Activated naive CD8-positive, alpha-beta T cell treated with anti-CD3 and anti-CD28 coated beads, Interleukin-2, amount 50 U/mL, for 16 hours (primary cell): ENCODE measurements around the gene PNCK.

Experiments
- DNase-seq: peaks from one replicate; pipeline ENCODE4 v3.0.0-alpha.2; 2020; ENCODE audit warnings: low read depth, low spot score

PNCK gene

DNA sequence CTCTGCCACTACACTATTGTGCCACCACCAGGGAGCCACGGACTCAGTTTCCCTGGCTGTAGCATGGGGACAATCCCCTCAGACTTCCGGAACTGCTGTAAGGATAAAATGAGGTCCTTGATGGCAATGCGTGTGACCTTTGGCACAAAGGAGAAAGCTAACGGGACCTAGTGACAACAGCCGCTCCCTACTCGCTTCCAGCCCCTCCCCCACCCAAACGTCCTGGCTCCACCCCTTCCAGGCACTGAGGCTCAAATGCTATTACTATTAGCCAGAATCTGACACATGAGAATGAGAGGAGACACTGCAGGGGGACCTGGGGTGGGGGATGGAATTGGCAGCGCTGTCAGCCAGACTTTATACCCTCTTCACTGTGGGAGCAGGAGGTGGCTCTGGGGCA lies 32.0 kb downstream of the PNCK start:
- DNase-seq = no peak

DNA sequence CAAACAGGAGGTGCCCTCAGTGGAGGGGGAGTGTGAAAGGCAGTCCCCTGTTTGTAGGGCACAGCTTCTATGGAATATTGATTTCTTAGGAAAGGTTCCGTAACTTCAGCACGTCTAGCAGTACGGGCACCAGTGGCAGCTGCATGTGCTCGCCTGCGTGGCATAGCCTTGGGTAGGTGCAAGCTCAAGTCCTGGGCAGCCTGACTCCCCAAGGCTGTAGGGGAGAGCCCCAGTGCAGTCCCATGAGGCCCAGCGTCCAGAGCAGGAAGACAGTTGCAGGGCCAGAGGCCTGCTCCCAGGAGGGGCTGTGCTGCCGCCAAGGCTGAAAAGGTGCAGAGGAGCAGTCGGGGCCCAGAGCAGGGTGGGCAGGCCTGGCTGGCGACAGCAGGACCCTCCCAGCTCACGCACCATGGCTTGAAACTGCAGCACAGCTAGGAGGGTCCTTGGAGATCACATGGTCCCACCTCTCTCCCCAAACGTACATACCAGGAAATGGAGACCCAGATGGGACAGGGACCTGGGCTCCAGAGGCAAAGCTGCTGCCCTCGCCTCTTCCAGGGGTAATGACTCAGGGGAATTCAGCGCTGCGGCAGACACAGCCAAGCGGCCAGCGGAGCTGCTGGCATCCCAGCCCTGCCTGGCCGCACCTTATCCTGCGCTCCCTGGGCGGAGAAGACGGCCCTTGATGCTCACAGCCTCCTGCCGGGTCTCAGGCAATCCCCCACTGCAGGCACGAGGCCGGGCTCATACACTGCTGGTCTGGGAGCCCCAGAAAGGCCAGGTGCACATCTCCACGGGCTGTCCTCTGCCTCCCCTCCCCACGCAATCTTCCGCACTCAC lies 32.7 kb downstream of the PNCK start:
- DNase-seq = no peak

DNA sequence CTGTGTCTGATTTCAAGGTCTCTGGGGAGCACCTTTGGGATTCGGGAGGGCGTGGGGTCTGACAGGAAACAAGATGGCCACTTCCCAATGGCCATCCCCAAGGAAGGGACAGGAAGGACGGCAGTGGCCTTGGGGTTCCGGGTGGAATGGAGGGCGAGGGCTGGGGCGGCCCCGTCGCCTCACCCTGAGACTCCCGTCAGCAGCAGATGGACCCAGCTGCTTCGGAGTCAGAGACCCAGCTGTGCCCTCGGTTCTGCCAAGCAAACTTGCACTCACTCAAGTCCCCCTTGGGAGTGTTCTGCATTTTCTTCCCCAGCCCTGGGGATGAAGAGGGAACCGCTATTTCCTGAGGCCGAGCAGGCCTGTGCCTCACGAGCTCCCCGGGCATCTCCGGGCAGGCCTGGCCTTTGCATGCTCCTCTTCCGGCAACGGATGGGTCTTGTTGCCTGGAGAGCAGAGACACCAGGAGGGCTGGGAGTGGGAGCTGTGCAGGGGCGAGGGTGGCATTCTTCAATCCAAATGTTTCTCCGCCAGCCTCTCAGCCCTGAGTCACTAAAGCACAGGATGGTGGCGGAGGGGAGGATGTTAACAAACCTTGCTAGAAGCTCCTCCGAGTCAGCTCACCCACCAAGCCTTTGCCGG lies 33.4 kb downstream of the PNCK start:
- no peak for DNase-seq

DNA sequence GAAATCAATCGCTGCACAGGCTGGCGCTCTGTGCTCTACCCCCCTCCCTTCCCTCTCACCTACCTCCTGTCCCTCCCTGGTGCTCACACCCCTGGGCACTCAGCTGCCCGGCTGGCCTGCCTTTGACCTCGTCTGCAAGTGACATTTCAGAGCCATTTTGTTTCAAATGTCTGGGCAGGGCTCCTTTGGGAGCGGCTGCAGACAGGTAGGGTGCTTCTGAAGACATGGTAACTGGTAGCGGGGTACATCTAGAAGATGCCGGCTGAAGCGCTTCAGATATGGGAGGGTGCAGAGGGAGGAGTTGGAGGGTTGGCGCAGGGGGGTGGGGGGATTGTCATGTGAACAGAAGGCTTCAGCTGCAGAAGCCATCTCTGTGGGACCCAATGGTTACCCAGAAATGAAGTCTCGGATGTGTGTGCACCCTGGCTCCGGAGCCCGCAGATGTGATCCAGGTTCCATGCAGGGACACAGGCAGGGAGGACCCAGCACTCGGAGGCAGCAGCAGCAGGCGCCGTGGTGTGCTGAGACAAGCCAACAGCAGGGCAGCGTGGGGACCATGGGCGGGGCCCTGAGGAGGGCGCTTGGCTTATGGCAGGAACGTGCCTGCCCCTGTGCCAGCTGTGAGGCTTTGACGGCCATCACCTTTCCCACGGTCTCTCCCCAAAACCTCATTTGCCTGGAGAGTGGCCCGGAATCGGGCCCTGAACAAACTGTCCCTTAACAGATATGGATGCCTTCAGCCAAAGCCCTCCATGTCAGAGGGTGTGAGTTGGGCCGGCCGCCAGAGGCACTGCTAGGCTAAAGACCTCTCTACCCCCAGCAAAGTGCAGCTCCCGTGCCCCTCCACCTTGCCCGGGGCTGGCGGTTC lies 34.2 kb downstream of the PNCK start:
- DNase-seq = no peak

DNA sequence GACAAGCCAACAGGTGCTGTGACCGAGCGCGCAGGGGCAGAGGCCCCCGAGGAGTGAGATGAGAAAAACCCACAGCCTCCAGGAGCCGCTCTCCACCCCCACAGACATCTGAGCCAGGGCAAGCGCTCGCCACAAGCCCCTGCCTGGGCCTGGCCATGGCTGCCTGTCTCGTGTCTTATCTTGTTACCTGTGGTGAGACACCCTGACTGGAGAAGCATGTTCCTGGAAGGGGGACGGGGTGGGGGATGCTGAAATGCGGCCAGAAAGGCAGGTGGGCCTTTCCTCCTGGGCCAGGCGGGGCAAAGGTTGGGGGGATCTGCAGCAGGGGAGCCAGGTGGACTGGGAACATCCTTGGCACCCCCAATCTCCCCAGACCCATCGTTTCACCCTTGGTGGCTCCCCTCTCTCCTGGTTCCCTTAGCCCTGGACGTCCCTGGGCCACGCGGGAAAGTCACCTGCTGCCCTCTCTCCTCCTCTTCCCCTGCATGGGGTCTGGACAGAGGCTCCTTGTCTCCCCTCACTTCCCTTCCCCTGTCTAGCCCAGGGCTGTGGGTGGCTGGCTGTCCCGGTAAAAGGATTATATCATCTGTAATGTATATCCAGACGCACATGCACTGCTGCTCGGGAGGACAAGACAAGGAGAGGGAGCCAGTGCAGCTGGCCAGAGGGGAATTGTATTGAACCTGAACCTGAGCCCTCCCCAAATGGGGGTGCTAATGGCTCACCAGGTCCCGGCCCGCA lies 35.0 kb downstream of the PNCK start:
- DNase-seq = no peak

DNA sequence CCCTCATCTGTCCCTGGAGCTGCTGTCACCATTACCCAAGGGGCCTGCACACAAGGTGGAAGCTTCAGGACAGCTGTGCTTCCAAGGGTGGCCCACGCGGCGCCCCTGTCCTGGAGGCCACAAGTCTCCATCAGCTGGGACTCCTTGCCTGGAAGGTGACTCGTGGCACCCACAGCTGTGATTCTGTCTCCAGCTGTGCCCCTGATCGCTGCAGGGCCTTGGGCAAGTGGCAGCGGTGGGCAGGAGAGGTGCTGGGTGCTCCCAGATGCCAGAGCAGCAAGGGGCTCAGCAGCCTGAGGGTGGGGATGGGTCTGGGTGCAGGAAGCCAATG lies 35.6 kb downstream of the PNCK start:
- DNase-seq = no peak

DNA sequence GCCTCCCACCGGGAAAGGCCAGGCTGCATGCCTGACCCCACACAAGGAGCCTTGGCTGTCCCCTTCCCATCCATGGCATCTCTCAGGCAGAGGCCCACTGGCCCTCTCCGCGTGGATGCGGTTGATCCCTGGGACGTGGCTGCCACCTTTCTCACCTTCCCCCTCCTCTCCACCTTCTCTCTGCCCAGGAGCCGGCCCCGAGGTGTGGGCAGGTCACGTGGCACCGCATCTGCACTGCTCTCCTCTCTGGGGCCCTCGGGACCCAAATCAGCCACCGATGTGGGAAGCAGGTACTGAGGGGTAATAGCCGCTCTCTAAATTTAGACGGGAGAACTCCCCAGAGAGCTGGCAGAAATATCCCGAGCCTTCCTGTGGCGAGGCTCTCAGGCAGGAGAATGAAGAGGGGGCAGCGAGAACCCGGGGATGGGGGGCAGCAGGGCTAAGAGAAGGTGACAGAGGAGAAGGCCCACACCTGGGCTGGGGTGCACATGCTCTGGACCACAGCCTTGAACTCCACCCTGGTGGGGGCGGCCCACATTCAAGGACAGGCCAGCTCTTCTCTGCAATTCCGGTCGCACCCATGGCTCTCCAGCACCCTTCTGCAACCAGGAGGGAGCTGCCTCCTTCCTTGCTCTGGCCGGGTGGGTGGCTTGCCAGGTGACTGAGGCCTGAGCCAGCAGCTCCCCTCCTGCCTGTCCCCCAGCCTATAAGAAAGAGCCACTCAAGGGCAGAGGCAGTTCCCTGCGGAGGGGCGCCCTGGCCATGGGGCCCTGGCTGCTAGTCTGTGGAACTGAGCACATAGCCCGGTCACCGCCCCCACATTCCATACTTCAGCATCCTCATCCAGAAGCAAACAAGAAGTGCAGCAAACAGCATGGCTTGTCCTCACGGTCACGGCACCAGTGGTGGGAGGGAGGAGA lies 36.2 kb downstream of the PNCK start:
- DNase-seq = no peak

DNA sequence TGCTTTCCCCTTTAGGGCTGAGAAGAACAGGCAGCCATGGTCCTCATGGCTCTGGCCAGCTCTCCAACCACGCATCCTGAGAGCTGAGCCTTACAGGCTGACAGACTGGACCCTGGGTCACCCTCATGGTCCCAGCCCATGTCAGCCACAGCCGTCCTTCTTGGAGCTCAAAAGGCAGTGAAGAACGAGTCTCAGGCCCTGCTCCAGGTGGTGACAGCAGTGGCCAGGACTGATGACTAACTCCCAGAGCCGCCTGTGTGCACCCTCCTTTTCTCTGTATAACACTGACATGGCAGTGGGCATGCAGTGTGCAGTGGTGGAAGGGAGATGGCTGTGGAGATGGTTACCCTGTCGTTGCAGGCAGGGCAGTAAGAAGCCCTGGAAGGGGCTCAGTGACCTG lies 36.9 kb downstream of the PNCK start:
- no peak for DNase-seq

DNA sequence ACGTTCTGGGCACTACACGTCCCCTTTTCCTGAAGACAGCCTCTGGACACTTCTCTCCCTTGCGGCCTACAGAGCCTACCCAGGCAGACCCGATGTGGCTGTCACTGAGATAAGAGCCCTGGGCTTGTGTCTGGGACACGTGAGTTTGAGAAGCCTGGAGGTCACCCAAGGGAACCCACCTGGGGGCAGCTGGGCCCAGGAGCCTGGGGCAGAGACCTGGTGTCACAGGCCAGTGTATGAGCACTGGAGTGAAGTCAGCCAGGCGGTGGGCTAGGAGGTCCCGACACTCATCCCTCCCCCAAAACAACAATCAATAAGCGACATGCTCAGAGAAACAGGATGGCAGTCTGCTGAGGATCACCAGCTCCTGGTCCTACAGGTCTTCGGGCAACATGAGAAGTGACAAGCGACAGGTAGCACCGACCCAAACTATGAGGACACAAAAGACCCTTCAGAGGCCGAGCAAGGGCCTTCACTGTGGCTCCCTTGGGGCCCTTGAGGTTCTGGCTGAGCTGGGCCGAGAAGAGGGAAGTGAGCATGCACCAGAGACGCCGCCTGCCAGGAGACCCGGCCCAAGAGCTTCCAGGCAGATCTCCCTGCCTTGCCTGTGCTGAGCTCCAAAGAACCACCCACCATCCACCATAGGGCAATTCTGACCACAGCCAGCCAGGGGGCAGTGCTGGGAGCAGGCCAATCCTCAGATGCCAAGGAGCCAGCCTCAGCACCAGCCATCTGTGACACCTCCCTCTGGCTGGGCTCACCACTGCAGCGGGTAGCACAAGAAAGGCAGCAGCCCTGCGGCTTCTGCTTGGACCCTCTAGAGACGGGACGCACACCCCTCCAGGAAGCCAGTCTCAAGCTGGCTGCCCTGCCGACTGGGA lies 37.6 kb downstream of the PNCK start:
- no peak for DNase-seq

DNA sequence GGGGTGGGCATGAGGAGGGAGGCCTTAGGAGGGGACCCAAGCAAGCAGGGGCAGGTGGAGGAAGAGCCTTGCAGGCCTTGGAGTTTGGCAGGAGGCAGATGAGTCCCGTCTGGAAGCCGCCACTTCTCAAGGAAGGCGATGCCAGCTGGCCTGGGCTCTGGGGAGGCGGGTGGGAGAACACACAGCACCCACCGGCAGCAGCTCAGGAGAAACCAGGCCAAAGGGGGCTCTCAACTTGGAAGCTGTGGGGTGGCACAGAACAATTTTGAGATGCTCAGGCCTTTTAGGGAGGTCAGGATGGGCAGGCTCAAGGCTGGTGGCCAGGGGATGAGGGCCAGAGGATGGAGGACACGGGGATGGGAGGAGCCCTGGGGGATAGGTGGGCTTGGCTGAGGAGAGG lies 38.2 kb downstream of the PNCK start:
- no peak for DNase-seq

DNA sequence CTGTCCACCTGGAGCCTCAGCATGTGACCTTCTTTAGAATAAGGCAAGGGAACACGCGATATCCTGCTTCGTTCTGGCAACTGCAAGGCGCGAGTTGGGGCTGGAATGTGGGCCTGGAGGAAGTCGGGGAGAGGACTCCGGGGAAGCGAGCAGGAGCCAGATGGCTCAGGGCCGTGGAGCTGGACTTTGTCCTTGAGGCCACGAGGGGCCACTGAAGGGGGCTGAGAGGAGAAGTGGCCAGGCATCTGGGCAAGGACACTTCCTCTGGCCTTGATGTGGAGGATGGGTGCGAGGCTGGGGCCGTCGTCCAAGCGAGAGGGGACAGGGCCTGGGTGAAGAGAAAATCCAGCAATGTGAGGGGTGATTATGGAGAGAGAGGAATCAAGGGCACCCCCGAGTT lies 38.8 kb downstream of the PNCK start:
- no peak for DNase-seq

DNA sequence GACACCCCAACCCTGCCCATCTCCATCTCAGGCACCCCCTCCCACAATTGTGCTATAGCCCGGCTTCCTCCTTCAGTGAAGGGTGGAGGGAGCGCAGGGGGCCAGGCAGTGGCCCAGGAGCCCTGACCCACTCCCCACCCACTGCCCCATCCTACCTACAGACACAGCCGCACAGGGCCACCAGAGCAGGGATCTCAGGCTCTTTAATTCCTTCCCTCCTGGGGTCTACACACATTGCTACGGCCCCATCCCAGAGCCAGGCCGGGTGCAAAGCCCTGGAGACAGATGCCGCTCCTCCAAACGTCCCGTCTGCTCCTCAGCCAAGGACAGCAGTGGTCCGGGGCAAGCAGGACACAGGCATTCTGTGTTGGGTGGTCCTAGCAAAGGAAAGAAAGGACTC lies 39.4 kb downstream of the PNCK start:
- no peak for DNase-seq

DNA sequence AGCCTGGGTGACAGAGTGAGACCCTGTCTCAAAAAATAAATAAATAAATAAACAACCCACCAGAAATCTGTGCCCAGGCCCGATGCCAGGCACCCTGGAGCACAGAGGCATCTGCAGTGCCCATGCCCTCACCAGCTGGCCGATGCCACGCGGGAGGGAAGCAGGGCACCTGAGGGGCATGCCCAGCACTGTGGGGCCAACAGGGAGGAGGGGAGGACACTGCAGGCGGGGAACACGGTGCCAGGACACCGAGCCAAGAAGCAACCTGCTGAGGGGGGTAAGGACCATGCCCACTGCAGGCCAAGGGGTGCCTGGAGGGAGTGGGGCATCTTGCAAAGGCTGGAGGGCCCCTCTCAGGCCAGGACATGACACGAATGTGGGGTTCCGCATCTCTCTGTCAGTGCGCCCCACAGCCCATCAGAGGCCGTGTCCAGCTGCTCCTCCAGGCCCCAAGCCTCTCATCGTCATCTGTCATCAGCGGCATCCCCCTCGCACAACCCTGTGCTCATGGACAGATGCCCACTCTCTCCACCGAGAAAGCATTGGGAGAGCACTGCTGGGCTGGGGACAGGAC lies 39.9 kb downstream of the PNCK start:
- DNase-seq = no peak

DNA sequence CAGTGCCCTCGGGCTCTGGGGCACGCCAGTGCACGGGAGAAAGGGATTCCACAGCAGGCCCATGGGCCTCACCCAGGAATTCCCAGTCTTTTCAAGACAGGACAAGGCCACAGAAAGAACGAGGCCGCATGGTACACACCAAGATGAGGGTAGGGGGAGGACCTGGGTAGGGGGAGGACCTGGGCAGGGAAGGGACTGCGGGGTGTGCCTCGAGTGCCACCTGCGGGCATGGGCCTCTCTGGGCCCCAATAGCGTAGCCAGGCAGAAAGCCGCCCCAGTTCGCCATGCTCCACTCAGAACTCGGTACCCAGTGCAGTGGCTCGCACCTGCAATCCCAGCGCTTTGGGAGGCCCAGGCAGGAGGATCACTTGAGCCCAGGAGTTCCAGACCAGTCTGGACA lies 40.6 kb downstream of the PNCK start:
- DNase-seq = no peak

DNA sequence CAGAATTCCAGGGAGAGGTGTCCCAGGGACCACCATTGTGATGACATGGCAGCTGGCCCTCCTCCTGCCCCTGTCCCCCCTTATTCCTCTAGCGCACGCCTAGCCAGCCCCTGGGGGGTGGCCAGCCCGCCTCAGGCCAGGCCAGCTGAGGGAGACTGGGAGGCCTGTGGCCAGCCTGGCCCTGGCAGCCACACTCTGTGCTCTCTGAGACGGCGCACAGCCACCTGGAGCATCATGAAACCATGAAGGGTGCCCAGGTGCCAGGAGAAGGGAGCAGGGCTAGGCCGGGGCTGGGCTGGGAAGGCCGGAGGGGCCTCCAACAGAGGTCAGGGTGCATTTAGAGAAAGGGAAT lies 41.0 kb downstream of the PNCK start:
- DNase-seq = no peak

DNA sequence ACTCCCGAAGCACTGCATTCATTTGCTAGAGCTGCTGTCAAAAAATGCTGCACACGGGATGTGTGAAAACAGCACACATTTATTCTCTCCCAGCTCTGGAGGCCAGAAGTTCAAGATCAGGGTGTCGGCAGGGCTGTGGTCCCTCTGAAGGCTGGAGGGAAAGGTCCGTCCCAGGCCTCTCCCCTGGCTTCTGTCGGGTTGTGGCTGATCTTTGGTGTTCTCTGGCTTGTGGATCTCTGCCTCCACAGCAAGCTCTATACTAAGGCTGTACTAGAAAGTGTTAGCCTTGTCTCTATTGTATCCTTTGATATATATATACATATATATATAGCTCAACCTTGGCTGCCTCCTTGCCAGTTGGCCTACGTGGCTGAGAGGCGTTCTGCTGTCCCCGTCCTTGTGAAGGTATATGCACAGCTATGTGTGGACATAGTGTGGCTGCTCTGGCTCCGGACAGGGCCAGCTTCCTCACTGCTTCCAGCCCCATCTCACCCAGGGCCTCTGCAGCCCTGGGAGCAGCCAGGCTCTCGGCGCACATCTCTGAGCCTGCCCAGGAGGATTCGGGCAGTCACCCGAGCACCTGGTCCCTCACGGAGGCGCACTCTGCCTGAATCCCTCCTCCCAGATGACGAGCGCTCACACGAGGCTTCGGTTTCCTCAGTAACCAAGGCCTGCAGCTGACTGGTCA lies 41.6 kb downstream of the PNCK start:
- no peak for DNase-seq

DNA sequence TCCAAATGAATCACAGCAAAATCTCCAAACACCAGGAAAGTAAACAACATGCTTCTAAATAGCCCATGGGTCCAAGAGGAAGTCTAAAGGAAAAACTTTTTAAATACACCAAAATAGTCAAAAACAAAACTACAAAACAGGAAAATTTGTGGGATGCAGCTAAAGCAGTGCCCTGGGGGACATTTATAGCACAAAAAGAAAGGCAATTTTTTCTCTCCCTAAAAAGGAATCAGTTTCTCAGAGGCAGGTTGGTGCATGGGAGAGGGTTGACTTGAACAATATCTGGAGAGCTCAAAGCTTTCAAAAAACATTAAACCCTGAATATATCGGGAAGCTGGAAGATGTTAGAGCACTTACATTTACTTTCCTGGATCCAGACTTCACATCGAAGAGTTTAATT lies 42.3 kb downstream of the PNCK start:
- DNase-seq = no peak

DNA sequence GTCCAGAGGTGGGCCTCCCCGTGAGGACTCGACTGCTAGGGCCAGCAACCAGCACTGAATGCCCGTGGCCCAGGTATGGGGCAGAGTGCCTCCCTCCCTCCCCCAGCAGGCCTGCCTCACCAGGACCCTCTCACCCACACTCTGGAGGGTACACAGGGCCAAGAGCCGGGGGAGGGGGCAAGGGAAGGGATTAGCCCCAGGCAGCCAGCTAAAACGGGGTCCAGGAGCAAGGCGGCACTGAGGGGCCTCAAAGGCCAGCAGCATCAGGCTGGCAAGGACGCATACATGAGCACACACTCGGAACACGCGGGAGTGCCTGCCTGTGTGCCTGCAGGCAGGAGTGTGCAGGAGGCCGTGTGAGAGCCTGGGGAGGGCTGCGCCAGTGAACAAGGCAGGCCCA lies 44.9 kb downstream of the PNCK start:
- no peak for DNase-seq

DNA sequence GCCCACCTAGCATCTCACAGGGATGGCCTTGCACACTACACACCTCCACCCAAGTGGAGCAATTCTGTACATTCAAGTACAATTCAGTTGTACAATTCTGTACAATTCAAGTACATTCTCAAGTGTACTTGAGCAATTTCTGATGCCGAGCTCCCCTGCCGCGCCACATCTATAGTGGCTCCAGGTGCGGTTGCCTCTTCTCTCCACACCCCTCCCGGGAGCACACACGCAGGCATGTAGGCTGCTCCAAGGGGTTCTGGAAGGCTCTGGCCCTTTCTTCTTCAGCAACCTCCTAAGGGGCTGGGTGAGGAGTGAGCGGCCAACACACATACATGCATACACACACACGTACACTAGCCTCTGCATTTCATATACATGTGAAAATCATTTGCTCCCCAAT lies 45.5 kb downstream of the PNCK start:
- no peak for DNase-seq
